SK-N-SH treated with all-trans-retinoic acid at 6 μM for 48 hours (cell line): ENCODE measurements around the gene HS1BP3.

Experiments
- ARNTL ChIP-seq: fragments of 450-650 bp; formaldehyde crosslinking; IDR thresholded peaks from 2 replicates; pipeline ENCODE4 v1.5.0; 2020; ENCODE audit warnings: low read depth, mild to moderate bottlenecking, moderate library complexity, borderline replicate concordance
- GLIS3 ChIP-seq: fragments of 250-450 bp; sonication (Bioruptor Pico); IDR thresholded peaks from 2 replicates; pipeline ENCODE4 v1.5.0; 2020; ENCODE audit warnings: mild to moderate bottlenecking, moderate library complexity
- PPARA ChIP-seq: fragments of 250-450 bp; sonication (Bioruptor Pico); IDR thresholded peaks from 2 replicates; pipeline ENCODE4 v1.5.0; 2020; ENCODE audit warnings: mild to moderate bottlenecking, borderline replicate concordance
- SNAI2 ChIP-seq: fragments of 250-450 bp; sonication (Bioruptor Pico); IDR thresholded peaks from 2 replicates; pipeline ENCODE4 v1.5.0; 2020; ENCODE audit warnings: mild to moderate bottlenecking, moderate library complexity
- ZFP30 ChIP-seq: fragments of 450-650 bp; formaldehyde crosslinking; IDR thresholded peaks from 2 replicates; pipeline ENCODE4 v1.5.0; 2022; ENCODE audit warnings: mild to moderate bottlenecking, moderate library complexity
- ZNF70 ChIP-seq: fragments of 450-650 bp; formaldehyde crosslinking; IDR thresholded peaks from 2 replicates; pipeline ENCODE4 v1.5.0; 2020; ENCODE audit warnings: mild to moderate bottlenecking, moderate library complexity
- TF ChIP-seq, protein P1 (sequence below): fragments of 250-450 bp; sonication (Bioruptor Pico); IDR thresholded peaks from 2 replicates; pipeline ENCODE4 v1.8.0; 2020; ENCODE audit warnings: mild to moderate bottlenecking, moderate library complexity, borderline replicate concordance

DNA sequence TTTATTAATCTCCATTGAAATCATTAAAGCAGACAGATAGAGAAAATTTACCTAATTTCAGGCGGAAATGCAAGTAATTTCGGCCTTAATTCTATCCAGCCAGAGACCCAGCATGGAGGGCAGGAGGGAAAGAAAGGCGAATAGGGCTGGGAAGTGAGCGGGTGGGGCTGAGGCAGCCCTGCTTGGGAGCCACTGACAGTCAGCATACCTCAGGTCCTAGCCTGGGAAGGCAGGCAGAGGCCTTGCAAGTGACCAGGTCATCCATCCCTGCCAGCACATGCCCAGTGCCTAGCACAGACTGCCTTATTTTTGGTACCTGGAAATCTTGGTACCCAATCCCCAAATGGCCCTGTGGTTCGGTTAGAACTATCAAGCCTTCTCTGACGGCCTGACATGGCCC lies 17.6 kb upstream of the HS1BP3 start:
- TF ChIP-seq ZNF70 = no peak
- TF ChIP-seq GLIS3 (CRISPR knock-in tag) = no peak
- no peak for TF ChIP-seq ARNTL (CRISPR knock-in tag)
- TF ChIP-seq ZFP30 (CRISPR knock-in tag) = no peak
- no peak for TF ChIP-seq SNAI2 (CRISPR knock-in tag)
- TF ChIP-seq PPARA = no peak
- TF ChIP-seq, protein P1, sequence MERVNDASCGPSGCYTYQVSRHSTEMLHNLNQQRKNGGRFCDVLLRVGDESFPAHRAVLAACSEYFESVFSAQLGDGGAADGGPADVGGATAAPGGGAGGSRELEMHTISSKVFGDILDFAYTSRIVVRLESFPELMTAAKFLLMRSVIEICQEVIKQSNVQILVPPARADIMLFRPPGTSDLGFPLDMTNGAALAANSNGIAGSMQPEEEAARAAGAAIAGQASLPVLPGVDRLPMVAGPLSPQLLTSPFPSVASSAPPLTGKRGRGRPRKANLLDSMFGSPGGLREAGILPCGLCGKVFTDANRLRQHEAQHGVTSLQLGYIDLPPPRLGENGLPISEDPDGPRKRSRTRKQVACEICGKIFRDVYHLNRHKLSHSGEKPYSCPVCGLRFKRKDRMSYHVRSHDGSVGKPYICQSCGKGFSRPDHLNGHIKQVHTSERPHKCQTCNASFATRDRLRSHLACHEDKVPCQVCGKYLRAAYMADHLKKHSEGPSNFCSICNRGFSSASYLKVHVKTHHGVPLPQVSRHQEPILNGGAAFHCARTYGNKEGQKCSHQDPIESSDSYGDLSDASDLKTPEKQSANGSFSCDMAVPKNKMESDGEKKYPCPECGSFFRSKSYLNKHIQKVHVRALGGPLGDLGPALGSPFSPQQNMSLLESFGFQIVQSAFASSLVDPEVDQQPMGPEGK (CRISPR knock-in tag) = no peak
